HepG2 (cell line): Measurements from ENCODE around the gene VAC14.

ENCODE experiments used
- ASH2L ChIP-seq: fragments of 300-600, 200-600 bp; sonication (generic); IDR thresholded peaks from 2 replicates; pipeline ENCODE4 v1.7.0; 2017; ENCODE audit warnings: low read depth, mild to moderate bottlenecking, moderate library complexity, mixed read lengths, low read length; ENCODE audit not compliant: insufficient read length
- BRCA1 ChIP-seq: sonication (generic); formaldehyde crosslinking; IDR thresholded peaks from 2 replicates; pipeline ENCODE4 v1.4.0; 2020; ENCODE audit warnings: missing genetic modification reagents
- CBX5 ChIP-seq: sonication (generic); formaldehyde crosslinking; IDR thresholded peaks from 2 replicates; pipeline ENCODE4 v1.4.0; 2020; ENCODE audit warnings: missing genetic modification reagents, borderline replicate concordance
- CTCF ChIP-seq: sonication (generic); formaldehyde crosslinking; IDR thresholded peaks from 2 replicates; pipeline ENCODE4 v1.5.0; 2020; ENCODE audit warnings: mild to moderate bottlenecking, missing genetic modification reagents, moderate library complexity
- FOXP1 ChIP-seq, 2 experiments: fragments of 450-650 bp in 1 of 2; IDR thresholded peaks; 2 replicates each; pipeline ENCODE4 v1.6.1; 2017 to 2018; ENCODE audit warnings: antibody characterized with exemption in 1 of 2
- GATA4 ChIP-seq: sonication (generic); IDR thresholded peaks from 2 replicates; pipeline ENCODE4 v1.6.1; 2016; ENCODE audit warnings: antibody characterized with exemption, low read depth, borderline replicate concordance
- HHEX ChIP-seq: IDR thresholded peaks from 2 replicates; pipeline ENCODE4 v1.6.1; 2016; ENCODE audit warnings: control low read depth
- POLR2A ChIP-seq, 2 experiments: IDR thresholded peaks; 2 replicates each; pipeline ENCODE4 v1.6.1; 2011; ENCODE audit warnings: low read depth in 2 of 2, low read length in 2 of 2, mild to moderate bottlenecking in 1 of 2, moderate library complexity in 1 of 2; ENCODE audit not compliant: insufficient read depth in 1 of 2
- RERE ChIP-seq: IDR thresholded peaks from 2 replicates; pipeline ENCODE4 v1.6.1; 2016; ENCODE audit warnings: low read depth, missing genetic modification reagents, missing compliant biosample characterization
- SRSF1 ChIP-seq: fragments of 200-400 bp; formaldehyde crosslinking; optimal IDR thresholded peaks from 2 replicates; pipeline ENCODE3; 2017; ENCODE audit warnings: mild to moderate bottlenecking, low read depth, low read length, moderate library complexity
- ZMYM4 ChIP-seq: sonication (generic); formaldehyde crosslinking; IDR thresholded peaks from 2 replicates; pipeline ENCODE4 v1.8.1; 2023; ENCODE audit warnings: mild to moderate bottlenecking, missing genetic modification reagents
- ZSCAN29 ChIP-seq: sonication (generic); formaldehyde crosslinking; conservative IDR thresholded peaks from 2 replicates; pipeline ENCODE4 v1.4.0; 2020; ENCODE audit warnings: mild to moderate bottlenecking, missing genetic modification reagents
- TF ChIP-seq, protein P1 (sequence below): sonication (generic); formaldehyde crosslinking; IDR thresholded peaks from 2 replicates; pipeline ENCODE4 v1.4.0; 2020; ENCODE audit warnings: missing genetic modification reagents
- TF ChIP-seq, protein P2 (sequence below): sonication (generic); formaldehyde crosslinking; IDR thresholded peaks from 2 replicates; pipeline ENCODE4 v1.4.0; 2020; ENCODE audit warnings: missing genetic modification reagents

DNA sequence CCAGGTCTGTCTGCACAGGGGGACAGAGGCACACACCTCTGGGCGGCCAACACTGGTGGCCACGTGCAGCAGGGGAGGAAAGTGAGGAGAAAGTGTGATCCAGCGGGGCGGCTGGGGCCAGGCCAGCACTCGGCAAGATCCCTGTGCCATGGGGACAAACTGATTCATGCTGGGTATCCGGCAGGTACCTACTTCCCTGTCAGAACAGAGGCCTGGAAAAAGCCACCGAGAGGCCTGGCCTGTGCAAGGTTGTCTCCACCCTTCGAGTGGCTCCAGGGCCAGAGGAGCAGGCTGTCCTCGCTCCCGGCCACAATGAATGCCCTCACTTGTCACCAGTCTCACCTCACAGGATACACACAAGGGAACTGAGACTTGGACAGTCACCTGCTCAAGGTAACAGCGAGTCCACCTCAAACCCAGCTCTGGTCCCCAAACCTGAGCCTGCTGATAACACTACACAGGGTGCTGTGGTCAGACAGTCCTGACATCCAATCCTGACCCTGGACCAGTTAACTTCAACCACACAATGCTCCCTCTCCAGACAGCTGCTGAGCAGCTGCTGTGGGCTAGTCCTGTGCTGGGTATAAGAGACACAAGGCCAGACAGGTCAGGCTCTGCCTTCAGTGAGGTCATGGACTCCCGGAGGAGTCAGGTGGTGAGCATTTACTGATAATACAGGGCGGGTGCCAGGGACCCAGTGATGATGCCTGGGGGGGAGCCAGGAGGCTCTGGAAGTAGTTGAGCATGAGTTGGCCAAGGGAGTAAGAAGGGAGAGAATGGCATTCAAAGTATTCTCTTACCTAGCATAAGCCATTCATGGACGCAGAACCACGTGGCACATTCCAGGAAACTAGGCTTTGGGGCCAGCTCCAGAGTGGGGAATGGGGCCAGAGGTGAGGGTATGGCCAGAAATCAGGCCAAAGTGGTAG lies 53.0 kb downstream of the VAC14 start:
- TF ChIP-seq ZMYM4 (CRISPR knock-in tag) (no peak; the same call in 1 of the 2 replicates), HHEX (CRISPR knock-in tag) (no peak), GATA4 (no peak), ZSCAN29 (CRISPR knock-in tag) (no peak), POLR2A (IDR thresholded peaks at IDR 0.05; ENCODE audit: insufficient read depth in 1 of 2, low read depth in 2 of 2, low read length in 2 of 2) (no peak), FOXP1 (IDR thresholded peaks at IDR 0.05) (no peak), FOXP1 (CRISPR knock-in tag; IDR thresholded peaks at IDR 0.05) (no peak), CTCF (no peak), RERE (CRISPR knock-in tag) (no peak), CBX5 (CRISPR knock-in tag) (no peak), ASH2L (no peak), BRCA1 (CRISPR knock-in tag) (no peak), SRSF1 (no peak)
- TF ChIP-seq, protein P1, sequence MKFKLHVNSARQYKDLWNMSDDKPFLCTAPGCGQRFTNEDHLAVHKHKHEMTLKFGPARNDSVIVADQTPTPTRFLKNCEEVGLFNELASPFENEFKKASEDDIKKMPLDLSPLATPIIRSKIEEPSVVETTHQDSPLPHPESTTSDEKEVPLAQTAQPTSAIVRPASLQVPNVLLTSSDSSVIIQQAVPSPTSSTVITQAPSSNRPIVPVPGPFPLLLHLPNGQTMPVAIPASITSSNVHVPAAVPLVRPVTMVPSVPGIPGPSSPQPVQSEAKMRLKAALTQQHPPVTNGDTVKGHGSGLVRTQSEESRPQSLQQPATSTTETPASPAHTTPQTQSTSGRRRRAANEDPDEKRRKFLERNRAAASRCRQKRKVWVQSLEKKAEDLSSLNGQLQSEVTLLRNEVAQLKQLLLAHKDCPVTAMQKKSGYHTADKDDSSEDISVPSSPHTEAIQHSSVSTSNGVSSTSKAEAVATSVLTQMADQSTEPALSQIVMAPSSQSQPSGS (CRISPR knock-in tag) = no peak
- TF ChIP-seq, protein P2, sequence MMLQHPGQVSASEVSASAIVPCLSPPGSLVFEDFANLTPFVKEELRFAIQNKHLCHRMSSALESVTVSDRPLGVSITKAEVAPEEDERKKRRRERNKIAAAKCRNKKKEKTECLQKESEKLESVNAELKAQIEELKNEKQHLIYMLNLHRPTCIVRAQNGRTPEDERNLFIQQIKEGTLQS (CRISPR knock-in tag) = no peak
